Ascending aorta (tissue), 2 donors: Measurements from ENCODE around the gene ABAT. TPM values are rescaled to one million over a fixed set of nuclear protein-coding genes. Genes with fewer than 3 reads are reported as not detected.

Experiments
- DNase-seq, 2 donors: peaks; one replicate each; pipeline ENCODE4 v3.0.0-alpha.2; 2019; ENCODE audit warnings: low spot score in 2 of 2
- H3K27ac ChIP-seq, 2 donors: fragments of 200-600 bp; sonication (generic); one replicate each; pipeline ENCODE4 v1.5.1; 2016 to 2017; ENCODE audit warnings: mild to moderate bottlenecking in 1 of 2
- H3K27me3 ChIP-seq: fragments of 200-600 bp; sonication (generic); one replicate; pipeline ENCODE4 v1.5.1; 2017
- H3K36me3 ChIP-seq, 2 donors: fragments of 200-600 bp; sonication (generic); one replicate each; pipeline ENCODE4 v1.5.1; 2016
- H3K4me1 ChIP-seq, 2 donors: fragments of 200-600 bp; sonication (generic); one replicate each; pipeline ENCODE4 v1.5.1; 2016 to 2017; ENCODE audit warnings: mild to moderate bottlenecking in 1 of 2
- H3K4me3 ChIP-seq, 2 donors: fragments of 200-600 bp; sonication (generic); one replicate each; pipeline ENCODE4 v1.5.1; 2016 to 2017; ENCODE audit warnings: mild to moderate bottlenecking in 1 of 2
- H3K9me3 ChIP-seq, 2 donors: fragments of 200-600 bp; sonication (generic); one replicate each; pipeline ENCODE4 v1.5.1; 2016
- intact Hi-C: fragments of 100-400 bp; cut with DNase I; formaldehyde crosslinking; loops from one replicate; pipeline ENCODE4 v1.15.1; 2023
- total RNA-seq: library from RNA; depleted of rRNA; stranded (reverse); fragments of >200 nt; gene quantifications from one replicate; pipeline ENCODE4 v1.1.0, GENCODE V29; 2016
- TF ChIP-seq, protein P1 (sequence below), 3 experiments: fragments of 200-600 bp in 2 of 3; fragments of 450-650 bp in 1 of 3; sonication (generic) in 2 of 3; IDR thresholded peaks; one replicate each; pipeline ENCODE4 v1.5.1; 2016 to 2019; ENCODE audit warnings: antibody characterized with exemption in 3 of 3, mild to moderate bottlenecking in 1 of 3, moderate library complexity in 1 of 3

The ABAT gene
- total RNA-seq, 1 donor from 2014 or later, result 1.8 TPM

DNA sequence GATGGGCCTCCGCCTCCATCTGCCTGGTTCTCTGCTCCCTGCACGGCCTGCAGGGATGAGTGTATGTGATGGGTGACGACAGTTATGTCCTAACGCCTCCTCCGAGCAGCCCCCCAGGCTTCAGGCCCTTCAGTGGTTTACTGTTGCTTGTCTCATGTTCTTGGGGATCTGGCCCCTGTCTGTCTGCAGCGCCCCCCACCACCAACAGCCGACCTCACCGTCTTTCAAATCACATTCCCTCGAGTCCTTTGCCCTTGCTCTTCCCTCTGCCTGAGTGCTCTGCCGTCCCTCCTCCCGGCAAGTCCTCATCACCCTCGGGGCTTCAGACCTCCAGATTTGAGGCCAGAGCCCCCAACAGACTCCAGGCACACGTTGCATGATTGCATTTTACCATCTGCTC, 34.7 kb upstream of the ABAT start:
- no peak overlapping the region for H3K27ac ChIP-seq
- H3K27me3 ChIP-seq, result no peaks in the 10 kb centered on the region
- TF ChIP-seq, protein P1, sequence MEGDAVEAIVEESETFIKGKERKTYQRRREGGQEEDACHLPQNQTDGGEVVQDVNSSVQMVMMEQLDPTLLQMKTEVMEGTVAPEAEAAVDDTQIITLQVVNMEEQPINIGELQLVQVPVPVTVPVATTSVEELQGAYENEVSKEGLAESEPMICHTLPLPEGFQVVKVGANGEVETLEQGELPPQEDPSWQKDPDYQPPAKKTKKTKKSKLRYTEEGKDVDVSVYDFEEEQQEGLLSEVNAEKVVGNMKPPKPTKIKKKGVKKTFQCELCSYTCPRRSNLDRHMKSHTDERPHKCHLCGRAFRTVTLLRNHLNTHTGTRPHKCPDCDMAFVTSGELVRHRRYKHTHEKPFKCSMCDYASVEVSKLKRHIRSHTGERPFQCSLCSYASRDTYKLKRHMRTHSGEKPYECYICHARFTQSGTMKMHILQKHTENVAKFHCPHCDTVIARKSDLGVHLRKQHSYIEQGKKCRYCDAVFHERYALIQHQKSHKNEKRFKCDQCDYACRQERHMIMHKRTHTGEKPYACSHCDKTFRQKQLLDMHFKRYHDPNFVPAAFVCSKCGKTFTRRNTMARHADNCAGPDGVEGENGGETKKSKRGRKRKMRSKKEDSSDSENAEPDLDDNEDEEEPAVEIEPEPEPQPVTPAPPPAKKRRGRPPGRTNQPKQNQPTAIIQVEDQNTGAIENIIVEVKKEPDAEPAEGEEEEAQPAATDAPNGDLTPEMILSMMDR (IDR thresholded peaks at IDR 0.05), result no peak
- DNase-seq, result no peak
- H3K4me1 ChIP-seq, result no peaks in the 10 kb centered on the region
- peaks cover 65 to 89% of the 10 kb centered on the region in 2 donors for H3K36me3 ChIP-seq
- no peaks in the 10 kb centered on the region for H3K9me3 ChIP-seq
- intact Hi-C loops, result no loop called here
- H3K4me3 ChIP-seq, result no peak overlapping the region

DNA sequence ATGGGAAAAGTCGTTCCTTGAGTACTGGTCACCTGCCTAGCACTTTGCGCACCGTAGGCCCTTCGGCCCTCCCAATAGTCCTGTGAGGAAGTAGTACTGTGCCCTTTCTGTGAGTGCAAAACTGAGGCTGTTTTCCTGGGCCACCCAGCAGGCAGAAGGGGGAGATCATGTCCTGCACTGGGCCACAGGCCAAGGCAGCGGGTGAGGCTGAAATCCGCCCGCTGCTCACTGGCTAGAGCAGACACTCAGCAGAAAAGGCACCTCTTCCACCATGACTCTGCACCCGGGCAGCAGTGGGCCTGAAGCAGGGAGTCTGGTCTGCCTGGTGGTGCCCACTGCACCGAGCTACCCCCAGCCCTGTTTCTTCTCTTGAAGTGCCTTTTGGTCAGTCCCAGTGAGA, 32.7 kb upstream of the ABAT start:
- no peak for DNase-seq
- intact Hi-C loops, result no loop called here
- Histone ChIP-seq H3K36me3 (peaks cover 69 to 91% of the 10 kb centered on the region in 2 donors), H3K9me3 (no peaks in the 10 kb centered on the region), H3K27me3 (no peaks in the 10 kb centered on the region), H3K4me3 (no peak overlapping the region), H3K27ac (no peak overlapping the region), H3K4me1 (no peaks in the 10 kb centered on the region)
- TF ChIP-seq, protein P1 (IDR thresholded peaks at IDR 0.05), result no peak

DNA sequence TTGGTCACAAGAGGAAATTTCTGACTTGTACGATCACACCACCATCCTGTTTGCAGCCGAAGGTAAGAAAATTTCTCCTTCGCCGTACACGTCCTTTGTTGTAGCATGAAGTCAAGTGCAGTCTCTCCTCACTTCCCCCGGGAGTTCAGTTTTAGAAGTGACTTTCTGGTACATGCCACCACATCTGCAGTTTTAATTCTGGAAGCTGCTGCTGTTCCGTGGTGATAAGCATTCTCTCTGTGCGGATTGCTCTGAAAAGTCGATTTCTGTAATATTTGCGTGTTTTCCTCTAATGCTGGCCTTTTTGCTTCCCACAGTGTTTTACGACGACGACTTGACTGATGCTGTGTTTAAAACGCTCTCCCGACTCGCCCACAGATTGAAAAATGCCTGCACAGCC, 32.3 kb upstream of the ABAT start:
- Histone ChIP-seq H3K27ac (no peak overlapping the region), H3K4me3 (no peak overlapping the region), H3K36me3 (peaks cover 74 to 91% of the 10 kb centered on the region in 2 donors), H3K4me1 (no peaks in the 10 kb centered on the region), H3K27me3 (no peaks in the 10 kb centered on the region), H3K9me3 (no peaks in the 10 kb centered on the region)
- TF ChIP-seq, protein P1 (IDR thresholded peaks at IDR 0.05), result no peak
- no peak for DNase-seq
- intact Hi-C loops, result no loop called here

DNA sequence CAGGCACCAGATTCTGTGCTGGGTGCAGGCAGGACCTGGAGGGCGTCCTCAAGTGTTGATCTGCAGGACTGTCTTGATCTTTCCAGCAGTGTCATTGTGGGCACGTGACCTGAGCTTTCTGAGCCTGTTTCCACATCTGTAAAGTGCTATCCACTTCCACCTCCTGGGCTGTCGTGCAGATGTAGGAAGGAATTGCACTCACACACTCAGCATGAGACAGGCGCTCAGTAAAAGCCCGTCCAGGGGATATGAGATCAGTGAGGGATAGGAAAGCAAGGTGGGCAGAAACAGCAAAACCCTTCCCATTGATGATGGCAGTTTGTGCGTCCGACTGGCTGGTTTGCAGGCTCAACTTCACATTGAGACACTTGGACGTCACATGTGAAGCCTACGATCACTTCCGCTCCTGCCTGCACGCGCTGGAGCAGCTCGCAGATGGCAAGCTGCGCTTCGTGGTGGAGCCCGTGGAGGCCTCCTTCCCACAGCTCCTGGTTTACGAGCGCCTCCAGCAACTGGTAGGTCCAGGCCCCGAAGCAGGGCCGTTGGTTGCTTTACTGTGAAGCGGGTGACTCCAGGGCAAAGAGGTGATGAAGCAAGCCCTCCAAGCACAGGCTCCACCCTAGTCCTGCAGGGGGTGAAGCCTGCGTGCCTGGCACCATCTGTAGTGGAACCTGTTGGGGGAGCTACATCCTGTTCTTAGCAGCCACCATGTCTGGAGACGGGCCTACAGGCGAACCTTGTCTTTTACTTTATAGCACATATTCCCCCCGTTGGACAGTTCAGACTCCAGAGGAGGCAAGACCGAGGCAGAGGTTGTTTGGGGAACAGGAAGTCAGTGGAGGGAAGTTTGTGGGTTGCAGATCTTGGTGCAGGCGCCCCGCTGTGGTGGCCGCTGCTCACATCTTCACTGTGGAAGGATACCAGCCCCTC, 29.9 kb upstream of the ABAT start:
- Histone ChIP-seq H3K4me3 (no peak overlapping the region), H3K27me3 (no peaks in the 10 kb centered on the region), H3K4me1 (no peaks in the 10 kb centered on the region), H3K27ac (peak overlapping the region in 1 of 2 donors; percentile 6), H3K9me3 (no peaks in the 10 kb centered on the region), H3K36me3 (peaks cover 76 to 89% of the 10 kb centered on the region in 2 donors)
- intact Hi-C loops, result no loop called here
- DNase-seq, result no peak
- TF ChIP-seq, protein P1 (IDR thresholded peaks at IDR 0.05), result no peak

DNA sequence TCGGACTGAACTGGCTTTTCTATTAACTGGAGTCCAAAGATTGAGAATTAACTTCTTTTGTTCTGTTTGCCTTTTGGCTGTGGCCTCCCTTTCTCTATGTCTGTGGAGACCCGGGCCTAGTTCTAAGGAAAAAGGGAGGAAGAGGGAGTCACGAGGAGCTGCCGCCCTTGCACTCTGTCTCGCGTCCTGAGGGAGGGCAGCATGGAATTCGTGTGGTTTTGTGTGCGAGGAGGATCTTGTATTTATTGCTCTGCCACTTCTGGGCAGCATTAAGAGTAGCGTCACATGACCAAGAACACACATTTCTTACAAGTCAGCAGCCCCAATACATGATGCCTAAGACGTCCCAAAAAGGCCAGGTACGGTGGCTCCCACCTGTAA, 29.3 kb upstream of the ABAT start:
- peaks cover 69 to 83% of the 10 kb centered on the region in 2 donors for H3K36me3 ChIP-seq

More for the DNA sequence above, 29.3 kb upstream of the ABAT start:
- Histone ChIP-seq H3K4me1 (no peaks in the 10 kb centered on the region), H3K27ac (no peak overlapping the region), H3K4me3 (no peak overlapping the region), H3K27me3 (no peaks in the 10 kb centered on the region), H3K9me3 (no peaks in the 10 kb centered on the region)
- TF ChIP-seq, protein P1 (IDR thresholded peaks at IDR 0.05), result no peak
- intact Hi-C loops, result no loop called here
- DNase-seq, result no peak
